Limb (tissue), 2 donors: ENCODE measurements around the gene IMPA2.
A peak's percentile ranks its signal among the peaks of the same experiment; 100 is the strongest.

Experiments
- DNase-seq, 2 donors: peaks; one replicate each; pipeline ENCODE4 v3.0.0-alpha.2; 2016; ENCODE audit errors: extremely low spot score in 2 of 2

IMPA2 gene

DNA sequence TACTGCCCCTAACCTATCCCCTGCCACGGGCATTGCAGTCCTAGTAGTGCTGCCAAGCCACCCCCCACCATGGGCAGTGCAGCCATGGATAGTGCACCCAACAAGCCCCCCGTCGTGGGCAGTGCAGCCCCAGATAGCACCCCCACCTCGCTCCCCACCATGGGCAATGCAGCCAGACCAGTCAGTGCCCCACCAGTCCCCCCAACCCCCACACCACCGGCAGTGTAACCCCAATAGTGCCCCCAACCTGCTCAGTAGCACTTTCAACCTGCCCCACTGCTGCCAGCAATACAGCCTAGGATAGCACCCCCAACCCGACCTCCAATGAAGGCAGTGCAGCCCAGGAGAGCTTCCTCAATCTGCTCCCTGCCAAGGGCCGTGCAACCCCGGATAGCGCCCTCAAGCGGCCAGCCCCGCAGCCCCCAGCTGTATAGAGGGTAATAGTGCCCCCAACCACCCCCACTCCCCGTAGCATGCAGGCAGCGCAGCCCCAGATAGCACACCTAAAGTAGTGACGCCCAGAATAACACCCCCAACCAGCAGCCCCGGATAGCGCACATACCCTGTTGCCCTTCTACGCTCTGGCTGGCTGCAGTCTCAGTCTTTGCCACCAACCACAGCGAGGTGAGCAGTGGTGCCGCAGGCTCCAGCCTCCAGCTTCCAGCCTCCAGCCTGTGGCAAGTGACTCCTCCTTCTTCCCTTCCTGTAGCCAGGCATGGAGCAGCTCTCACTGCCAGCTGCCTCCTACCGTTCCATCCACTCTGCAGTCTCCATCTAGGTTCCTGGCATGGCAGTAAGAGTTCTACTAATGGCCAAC, 66.9 kb downstream of the IMPA2 start:
- DNase-seq, result no peak

DNA sequence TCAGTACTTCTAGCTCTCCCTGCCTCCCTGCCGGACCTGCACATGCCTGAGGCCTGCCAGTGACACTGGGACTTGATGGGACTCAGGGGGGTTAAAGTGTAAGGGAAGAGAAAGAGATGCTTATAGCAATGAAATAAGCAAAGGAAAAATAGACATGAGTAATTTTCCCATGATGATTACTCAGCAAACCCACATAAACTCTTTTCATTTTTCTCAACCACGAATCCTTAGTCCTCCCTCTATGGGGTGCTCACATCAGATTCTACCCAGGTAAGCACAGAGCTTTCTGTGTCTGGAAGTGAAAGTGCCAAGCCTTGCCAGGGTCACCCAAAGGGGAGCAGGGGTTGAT, 67.5 kb downstream of the IMPA2 start:
- DNase-seq, result no peak

DNA sequence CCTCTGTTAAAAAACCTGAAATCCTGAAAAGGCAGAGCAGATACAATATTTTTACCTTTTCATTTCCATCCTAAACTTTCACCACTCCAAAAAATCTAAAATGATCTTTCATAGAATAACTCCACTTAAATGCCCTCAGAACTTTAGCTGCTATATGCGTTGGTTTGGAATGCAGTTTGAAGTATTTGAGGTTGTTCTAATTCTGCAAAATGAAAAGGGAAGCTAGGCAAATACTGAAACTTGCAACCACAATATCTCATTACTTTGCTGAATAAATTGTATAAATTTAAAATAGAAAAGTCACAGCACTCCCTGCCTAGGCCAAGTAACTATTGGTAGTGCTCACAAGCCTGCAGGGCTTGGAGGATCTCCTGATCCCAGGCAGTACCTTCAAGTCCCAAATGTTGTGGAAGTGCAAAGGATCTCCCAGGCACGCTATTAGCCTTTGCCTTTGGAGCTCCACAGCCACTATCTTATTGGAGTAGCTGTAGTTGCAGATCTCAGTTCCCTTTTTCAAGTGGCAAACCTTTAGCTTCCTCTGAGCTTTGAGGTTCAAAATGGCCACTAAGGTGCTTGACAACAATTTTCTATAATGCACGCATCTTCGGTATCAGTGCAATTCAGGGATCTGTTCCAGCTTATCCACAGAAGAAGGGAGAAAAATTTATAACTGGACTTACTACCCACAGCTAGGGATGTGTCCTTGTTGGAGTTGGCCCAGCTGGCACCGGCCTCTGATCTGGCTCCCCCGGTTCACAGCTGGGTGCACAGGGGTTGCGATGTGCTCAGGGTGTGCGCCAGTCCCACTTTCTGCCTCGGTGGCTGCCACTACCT, 68.9 kb downstream of the IMPA2 start:
- DNase-seq, result no peak

DNA sequence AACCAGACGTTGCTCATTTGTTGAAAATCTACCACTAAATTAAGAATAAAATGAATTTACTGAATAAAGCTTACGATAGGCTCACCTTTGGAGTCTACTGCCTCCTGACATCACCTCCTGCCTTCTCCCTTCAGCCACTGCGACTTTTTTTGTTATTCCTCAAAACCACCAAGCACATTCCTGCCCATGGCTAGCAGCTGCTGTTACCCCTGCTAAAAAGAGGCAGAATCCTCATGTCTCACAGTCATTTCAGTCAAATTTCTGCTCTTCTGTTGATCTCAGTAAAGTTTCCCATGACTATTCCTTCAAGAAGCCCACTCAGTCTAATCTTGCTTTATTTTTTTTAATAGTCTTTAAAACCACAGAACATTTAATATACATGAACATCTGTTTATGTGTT, 71.6 kb downstream of the IMPA2 start:
- DNase-seq, result no peak

DNA sequence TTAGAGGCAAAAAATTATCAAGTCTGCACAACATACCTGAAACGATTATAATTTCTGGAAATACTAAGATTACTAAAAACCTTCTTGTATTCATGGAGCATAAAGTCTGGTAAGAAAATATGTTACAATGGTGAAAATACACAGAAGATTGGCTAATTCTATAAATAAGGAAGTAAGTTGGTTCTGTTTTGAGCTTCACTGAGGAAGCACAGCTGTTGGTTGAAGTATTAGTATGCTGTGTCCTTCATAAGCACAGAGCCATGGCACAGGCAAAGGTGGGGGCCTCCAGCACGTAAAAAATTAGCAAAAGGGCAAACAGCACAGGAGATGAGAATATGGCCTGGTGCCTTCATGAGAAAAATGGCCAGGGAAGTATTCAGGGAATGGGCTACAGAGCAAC, 72.0 kb downstream of the IMPA2 start:
- no peak for DNase-seq

DNA sequence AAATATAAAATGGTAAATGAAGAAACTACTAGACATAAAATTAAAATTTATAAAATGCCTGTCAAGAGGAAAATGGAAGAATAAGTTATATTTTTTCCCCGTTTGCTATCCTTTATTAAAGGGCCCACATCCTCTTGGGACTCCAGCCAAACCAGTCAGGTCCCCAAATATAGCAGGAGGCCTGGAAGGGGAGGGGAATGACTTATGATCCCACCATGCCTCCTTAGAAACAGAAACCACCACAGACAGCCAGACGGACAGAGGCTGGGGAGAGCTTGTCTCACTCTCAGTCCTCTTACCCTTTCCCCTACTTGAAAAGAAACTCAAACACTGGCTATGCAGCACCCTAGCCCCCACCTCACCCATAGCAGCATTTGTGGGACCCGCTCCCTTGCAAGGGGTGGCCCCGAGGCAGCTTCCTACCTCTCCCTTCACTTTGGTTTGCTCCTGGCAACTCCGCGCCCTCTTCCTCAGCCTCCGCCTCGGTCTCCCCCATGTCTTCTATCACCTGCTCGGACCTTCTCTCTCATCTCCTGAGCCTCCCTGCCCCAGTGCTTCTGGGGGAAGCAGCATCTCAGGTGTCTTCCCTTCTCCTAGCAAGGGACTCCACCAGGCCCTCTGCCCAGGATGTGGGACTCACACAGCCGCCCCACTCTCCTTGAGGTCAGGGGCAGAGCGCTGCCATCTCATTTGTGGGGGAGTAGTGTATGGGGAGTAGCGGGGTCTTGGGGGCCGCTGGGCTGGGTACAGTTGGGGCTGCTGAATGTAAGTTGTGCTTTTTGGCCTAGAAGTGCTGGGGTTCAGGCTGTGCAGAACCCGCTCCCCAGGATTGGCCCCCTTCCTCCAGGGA, 75.0 kb downstream of the IMPA2 start:
- DNase-seq, result no peak

DNA sequence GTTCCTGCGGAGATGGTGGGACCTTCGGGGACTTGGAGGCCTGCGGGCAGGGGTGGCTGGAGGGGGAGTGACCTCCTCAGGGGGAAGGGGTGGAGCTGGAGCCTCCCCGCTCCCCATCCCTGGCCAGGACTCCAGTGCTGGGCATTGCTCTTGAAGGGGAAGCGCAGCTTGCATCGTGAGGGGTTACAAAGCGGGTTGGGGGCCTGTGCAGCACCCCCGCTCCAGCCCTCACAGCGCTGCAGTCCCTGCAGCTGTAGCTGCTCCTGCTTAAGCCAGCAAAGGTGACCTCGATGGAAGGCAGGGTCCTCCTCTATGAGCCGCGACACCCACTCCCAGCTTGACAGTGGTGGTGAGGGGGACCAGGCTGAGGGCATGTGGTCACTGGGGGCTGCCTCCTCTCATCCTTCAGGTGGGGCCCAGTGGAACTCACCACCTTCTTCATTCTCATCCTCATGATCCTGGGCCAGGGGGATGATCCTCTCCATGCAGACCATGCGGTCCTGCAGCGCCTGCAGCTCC, 75.6 kb downstream of the IMPA2 start:
- DNase-seq, result no peak

DNA sequence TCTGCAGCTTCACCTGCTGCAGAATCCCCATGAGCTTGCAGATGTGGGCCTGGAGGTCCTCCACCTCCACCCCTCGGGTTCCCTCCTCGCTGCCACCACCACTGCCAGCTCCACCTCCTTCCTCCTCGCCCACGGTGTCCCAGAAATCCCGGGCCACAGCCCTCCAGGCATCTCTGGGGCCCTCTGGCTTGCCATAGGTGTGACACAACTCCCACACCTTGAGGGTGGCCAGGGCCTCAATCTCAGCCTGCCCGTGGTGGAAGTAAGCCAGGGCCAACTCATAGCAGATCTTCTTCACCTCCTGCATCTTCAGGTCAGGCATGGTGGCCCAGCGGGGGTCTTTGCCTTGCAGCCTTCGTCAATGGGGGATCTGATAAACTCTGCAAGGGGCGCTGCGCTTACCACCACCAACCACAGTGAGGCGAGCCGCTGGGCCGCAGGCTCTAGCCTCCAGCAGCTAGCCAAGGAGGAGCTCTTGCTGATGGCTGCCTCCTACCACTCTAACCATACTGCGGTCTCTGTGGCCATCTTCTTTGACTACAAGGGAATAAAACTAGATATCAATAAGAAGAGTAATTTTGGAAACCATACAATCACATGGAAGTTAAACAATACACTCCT, 76.2 kb downstream of the IMPA2 start:
- DNase-seq, result no peak

DNA sequence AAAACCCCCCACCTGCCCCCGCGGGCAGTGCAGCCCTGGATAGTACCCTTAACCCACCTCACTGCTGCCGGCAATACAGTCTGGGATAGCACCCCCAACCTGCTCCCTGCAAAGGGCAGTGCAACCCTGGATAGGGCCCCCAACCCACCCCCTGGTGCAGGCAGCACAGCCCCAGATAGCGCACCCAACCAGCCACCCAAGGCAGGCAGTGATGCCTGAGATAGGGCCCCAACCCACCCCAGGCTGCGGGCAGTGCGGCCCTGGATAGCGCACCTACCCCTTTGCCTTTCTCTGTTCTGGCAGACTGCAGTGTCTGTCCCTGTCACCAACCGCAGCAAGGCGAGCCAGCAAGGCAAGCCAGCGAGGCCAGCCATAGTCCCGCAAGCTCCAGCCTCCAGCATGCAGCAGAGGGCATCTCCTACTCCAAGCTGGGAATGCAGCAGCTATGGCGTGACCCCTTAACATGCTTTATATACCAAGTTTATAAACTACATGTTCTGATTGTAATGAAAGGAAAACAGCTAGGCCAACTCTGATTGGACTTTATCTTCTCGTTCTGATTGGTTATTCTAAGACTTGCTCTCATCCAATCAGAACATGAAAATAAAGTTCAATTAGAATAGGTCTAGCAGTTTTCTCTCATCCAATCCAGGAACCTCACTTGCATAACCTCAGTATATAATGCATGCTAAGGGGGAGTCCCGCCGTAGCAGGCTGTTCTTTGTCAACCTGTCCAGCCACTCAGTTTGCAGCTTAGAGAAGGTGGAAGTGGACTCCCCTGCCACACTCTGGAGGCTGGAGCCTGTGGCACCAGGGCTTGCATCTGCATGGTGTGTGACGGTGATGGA, 78.3 kb downstream of the IMPA2 start:
- no peak for DNase-seq

DNA sequence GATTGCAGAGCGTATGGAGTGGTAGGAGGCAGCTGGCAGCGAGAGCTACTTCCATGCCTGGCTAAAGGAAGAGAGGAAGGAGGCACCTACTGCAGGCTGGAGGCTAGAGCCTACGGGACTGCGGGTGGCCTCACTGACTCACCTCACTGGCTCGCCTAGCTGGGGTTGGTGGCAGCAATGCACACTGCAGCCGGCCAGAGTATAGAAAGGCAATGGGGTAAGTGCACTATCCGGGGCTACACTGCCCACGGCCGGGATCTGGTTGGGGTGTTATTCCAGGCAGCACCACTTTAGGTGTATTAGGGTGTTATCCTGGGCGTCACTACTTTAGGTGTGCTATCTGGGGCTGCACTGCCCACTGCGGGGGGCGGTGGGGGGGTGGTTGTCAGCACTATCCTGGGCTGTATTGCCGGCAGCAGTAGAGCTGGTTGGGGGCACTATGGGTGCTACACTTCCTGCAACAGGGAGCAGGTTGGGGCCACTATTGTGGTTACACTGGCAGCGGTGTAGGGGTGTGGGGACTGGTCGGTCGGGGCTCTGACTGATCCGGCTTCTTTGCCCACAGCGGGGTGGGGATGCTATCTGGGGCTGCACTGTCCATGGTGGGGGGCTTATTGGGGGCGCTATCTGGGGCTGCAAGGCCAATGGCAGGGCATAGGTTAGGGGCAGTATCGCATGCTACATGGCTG, 79.0 kb downstream of the IMPA2 start:
- no peak for DNase-seq

DNA sequence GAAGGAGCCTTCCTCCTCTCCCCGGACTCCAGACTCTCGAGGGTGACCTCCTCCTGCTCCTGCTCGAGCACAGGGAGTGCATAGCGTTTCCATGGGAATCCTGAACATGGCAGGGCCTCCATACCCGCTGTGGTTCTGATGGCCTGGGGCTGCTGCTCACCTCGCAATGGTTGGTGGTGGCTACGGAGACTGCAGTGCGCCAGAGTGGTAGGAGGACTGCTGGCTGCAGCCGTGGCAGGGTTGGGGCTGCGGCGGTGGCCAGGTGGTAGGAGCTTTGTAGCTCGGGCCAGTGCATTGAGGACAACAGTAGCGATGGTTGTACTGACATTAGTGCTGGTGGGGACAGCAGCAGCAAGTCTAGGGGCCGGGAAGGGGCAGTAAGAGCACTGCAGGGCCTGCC, 80.4 kb downstream of the IMPA2 start:
- DNase-seq, result no peak

DNA sequence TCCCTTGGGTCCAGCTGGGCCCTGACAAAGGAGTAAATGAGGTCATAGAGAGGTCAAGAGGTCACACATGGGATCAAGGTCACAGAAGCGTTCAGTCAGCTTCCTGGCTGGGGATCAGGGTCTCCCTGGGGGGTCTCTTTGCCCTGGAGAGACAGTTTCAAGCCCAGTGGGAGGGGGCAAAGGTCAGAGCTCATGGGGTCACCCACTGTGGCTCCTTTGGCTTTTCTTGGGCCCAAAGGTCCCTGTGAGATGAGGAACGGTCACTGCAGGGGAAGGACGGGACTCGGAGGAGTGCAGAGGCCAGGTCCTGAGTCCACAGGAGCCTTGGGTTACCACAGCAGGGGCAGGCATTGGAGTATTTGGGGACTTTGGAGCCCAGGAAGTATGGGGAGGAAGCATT, 81.7 kb downstream of the IMPA2 start:
- DNase-seq, result no peak

DNA sequence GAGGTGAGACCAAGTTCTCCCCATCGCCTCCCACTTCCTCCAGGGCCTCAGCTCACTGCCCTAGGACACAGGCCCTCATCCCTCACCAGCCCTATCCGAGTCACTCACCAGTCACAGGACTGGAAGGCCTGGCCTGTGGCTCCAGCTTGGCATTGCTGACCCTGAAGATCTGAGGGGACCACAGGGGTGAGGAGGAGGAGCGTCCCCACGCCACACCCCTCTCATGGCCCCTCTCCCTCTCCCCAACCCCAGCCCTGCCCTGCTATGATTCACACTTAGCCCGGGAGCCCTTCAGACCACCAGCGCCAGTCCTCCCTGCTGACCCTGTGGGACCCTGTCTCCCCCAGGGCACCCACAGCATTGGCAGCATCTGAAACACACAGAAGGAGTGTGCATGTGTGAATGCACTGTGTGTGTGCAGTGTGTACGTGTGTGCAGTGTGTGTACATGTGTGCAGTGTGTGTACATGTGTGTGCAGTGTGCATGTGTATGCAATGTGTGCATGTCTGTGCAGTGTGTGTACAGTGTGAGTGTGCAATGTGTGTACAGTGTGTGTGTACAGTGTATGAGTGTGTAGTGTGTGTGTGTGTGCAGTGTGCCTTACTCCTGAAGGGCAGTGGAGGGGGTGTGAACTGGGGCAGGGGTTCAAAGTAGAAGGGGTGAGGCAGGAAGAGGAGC, 82.9 kb downstream of the IMPA2 start:
- DNase-seq, result no peak

DNA sequence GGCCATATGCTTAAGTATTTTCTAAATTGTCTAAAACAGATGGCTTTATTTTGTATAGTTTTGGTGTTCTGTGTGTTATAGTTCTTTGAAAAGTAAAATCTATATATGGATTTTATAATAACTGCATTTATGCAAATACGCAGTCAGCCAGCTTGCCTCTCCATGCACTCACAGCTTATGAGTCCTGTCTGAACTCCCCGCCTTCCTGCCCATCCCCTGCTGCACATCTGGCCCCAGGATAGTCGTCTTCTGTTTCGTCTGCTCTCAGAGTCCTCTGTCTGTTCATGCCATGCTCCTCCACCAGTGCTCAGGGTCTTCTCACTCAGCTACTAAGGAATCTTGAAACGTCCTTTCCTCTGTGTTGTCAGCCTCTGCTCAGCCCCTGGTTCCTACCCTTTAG, 84.1 kb downstream of the IMPA2 start:
- DNase-seq, result no peak

DNA sequence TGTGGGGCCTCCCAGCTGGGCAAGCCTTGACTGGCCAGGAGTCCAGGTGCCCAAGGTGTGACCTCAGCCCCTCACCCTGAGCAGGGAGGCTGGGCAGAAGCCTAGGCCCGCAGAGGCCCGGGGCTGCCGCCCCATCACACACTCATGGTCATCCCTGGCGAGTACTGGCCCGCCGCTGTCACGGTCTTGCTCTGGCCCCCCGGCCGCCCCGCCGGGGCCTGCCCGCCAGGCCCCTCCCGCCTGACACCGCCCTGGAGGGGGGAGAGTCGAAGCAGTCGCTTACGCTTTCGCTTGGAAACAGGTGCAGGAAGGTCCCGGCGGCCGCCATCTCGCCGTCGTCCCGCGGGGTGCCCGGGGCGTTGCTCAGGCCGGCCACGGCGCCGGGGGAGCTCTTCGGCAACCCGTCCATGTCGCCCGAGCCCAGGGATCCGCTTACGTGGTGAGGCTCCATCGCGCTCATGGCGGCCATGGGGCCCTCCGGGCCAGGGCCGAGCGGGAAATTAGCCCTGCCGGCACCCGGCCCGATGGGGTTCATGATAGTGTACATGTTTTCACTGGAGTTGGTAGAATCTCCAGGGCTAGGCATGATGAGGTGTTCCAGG, 85.7 kb downstream of the IMPA2 start:
- DNase-seq, result no peak

DNA sequence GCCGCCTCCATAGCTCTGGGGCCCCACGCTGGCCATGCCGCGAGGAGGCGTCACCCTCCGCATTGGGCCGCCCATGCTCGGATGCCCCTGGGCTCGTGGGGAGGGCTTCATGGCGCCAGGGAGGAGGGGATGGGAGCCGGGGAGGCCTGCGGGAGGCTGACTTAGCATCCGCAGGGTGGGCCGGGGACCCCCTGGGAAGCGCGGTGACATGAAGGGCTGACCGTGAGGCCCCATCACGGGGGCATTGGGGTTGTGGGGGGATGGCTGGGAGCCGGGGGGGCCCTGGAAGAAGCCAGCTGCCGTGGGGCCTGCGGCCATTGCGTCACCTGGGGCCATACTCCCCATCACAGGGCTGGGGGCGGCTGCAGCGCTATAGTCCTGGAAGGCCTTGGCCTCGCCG, 86.4 kb downstream of the IMPA2 start:
- peak in 1 of 2 donors; percentile 22 for DNase-seq

DNA sequence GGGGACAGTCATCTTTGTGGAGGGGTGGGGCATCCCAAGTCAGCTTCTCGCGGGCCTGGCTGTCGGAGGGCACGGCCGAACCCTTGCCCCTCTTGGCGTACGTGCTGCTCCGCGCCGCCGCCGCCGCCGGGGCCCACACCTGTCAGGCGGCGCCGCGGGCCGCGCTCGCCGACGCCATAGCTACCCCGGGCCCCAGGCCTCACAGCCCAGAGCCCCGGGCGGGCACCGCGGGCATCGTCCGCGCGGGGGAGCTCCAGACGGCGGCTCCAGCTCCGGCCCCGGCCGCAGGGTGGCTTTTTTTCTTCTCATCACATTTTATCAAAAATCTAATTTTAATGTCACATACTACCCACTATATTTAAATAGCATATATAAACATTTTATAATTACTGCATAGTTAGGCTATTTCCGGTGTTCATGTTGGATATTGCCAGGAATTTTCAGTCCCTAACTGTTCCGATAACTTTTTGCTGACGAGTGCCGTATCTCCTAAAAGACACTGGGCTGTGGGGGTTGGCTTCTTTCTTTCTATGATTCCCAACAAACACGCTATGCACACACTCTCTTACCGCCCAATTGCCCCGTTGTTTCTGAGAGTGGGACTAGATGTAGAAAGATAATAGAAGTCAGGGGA, 87.1 kb downstream of the IMPA2 start:
- DNase-seq, result peak in 1 of 2 donors; percentile 27

DNA sequence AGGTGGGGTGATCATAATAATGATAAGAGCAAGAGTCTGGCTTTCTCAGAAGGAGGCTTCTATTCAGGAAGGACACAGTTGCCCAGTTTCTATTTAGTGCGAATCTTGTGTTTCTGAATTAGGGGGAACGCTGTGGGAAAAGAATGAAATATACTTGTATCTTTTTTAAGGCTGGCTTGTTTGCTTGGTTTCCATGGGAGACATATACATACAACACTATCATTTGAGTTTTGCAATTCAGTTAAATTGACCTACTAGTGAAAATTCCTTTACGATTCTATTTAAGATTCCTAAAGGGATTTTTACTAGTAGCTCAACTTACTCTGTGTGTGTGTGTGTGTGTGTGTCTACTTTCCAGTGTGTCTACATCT, 87.6 kb downstream of the IMPA2 start:
- no peak for DNase-seq
